HG02763 (cell line): Measurements from ENCODE around the gene RASAL3.
A peak's percentile ranks its signal among the peaks of the same experiment; 100 is the strongest.
"Not testable (repeated sequence)": the region's sequence is repeated elsewhere in the genome, so short reads cannot be mapped to it uniquely, and the experiment has no call there.

Experiments
- ATAC-seq: cut with Tn5 transposase; IDR thresholded peaks from one replicate; pipeline ENCODE4 v1.9.1; 2021; ENCODE audit warnings: mild to moderate bottlenecking, moderate library complexity; ENCODE audit not compliant: unreplicated experiment

Gene RASAL3

DNA sequence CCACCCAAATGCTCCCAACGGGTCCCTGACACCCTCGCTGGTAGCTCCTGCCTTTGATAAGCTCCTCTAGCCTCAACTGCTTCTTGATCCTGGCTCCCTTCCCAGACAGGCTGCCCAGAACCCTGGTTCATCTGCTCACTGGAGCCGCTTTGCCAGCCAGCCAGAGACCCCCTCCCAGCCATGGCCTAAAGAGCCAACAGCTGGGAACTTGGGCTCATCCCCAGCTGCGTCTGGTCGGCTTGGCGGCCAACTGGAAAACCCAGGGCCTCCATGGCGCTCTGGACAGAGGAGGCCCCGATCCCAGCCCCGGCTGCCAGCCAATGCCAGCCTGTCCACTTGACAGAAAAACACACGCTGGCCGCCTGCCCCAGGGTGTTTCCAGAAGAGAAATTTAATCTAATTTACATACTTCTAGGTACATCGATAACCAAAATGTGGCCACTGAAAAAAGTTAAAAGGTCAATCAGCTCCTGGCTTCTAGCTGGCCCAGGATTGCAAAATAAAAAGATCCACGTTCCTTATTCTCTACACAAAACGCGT lies 42.6 kb downstream of the RASAL3 start:
- ATAC-seq, result no peak

DNA sequence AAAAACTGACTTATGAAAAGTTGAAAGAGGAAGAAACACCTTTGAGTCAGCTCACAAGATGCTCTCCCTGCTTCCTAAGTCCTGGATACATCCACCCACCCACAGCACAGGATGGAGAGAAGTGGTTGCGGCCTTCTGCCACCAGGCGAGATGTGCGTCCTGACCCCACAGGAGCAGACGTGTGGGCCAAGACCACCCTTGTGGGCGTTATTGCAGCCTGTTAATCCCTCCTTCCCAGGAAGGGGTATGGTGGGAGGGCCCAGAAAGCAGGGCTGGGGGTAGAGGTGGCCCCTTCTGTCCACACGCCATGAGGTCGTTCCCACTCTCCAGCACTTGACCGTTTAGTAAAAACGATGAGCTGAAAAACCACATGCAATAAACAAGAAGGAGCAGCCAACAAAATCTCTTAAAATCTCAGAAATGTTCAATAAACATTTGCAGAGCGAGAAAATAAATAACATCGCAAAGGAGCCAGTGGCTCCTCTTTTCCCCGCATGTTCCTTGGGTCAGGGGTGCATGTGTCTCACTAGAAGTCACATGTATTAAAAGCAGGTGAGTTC lies 43.1 kb downstream of the RASAL3 start:
- no peak for ATAC-seq

DNA sequence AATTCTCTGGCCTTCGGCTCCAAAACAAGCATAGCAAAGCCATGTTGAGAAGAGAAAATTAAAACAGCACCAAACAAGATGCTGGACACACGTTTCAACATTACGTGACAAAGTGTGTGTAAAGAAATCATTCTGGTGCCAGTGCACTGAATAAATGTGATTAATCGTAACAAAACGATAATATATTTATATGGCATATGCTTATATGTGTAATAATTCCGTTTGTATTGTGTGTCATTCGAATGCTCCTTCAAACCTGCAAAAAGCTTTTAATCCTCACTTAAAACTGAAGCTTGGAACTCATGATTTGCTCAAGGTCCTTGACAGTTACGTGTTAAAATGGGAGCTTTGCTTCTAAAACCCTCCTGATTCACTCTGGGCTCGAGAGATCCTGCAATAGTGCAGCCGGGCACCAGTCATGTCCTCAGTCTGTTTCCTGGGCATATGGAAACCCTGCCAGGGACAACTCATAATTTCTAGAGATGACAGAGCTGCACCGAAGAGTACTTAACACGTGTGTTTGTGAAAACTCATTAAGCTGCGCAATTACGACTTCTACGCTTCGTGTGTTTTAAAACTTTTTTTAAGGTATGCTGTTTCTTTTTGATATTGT lies 44.8 kb downstream of the RASAL3 start:
- no peak for ATAC-seq

- ATAC-seq, result peak; percentile 92
Measured at GRCh38 chr19:15418579-15419412, 45.5 kb downstream of the RASAL3 start, which contains the start of gene AKAP8L. AKAP8L (minus strand) TSS chr19:15418988; CDS start chr19:15418923, 65 bp downstream.

DNA sequence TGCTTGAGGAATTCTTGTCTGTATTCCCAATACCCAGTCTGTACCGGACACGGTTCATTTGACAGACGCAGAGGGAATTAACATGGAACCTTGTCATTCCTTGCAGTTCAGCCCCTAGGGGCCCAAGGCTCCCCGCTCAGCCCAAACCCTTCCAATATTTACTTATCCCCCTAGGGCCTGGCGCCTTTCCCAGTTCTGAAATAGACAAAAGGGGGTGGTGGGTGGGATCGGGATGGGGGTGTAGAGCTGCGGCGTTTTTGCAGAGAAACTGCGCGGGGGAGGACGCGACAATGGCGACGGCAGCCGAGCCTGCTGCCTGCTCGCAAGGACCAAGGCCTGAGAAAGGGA lies 46.1 kb downstream of the RASAL3 start:
- no peak for ATAC-seq

DNA sequence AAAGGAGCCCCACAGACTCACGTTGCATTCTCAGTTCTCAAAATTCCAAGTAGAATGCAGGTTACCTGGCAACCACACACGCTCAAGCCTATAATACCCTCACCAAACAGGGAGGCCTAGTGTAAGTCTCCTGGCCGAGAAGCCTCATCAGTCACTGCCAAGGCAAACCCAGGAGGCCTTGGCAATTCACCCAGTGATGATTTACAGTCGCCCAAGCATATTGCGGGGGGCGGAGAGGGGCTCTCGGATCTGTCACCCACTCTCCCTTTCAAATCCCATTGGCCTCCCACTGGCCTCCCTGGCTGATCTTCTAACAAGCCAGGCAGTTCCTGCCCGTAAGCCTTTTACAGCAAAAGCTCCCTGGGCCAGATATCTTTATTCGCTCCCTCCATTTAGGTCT lies 46.6 kb downstream of the RASAL3 start:
- no peak for ATAC-seq

GRCh38 chr19:15412832-15413231 lies 51.5 kb downstream of the RASAL3 start:
- ATAC-seq, result no peak

GRCh38 chr19:15411351-15411750 lies 53.0 kb downstream of the RASAL3 start:
- not testable (repeated sequence) for ATAC-seq

- ATAC-seq, result no peak
Measured at GRCh38 chr19:15404780-15405211, 59.5 kb downstream of the RASAL3 start.

GRCh38 chr19:15404097-15404779 lies 60.1 kb downstream of the RASAL3 start:
- ATAC-seq, result no peak

DNA sequence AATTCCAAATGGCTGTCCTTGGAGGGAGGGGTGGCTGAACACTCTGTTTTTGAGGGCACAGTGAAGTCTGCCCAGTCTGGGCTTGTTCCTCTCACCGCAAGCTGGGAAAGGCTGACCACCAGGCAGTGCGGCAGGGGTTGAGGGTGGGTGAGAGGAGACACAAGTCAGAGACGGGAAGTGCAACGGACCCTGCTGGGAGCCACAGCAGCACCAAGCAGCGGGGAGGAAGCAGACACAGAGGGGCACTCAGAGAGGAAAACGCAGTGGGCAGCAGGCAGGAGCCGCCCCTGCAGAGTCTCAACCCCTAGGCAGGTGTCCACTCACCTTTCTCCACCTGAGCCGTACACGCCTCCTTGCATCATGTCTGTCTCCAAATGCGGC lies 61.2 kb downstream of the RASAL3 start:
- no peak for ATAC-seq

DNA sequence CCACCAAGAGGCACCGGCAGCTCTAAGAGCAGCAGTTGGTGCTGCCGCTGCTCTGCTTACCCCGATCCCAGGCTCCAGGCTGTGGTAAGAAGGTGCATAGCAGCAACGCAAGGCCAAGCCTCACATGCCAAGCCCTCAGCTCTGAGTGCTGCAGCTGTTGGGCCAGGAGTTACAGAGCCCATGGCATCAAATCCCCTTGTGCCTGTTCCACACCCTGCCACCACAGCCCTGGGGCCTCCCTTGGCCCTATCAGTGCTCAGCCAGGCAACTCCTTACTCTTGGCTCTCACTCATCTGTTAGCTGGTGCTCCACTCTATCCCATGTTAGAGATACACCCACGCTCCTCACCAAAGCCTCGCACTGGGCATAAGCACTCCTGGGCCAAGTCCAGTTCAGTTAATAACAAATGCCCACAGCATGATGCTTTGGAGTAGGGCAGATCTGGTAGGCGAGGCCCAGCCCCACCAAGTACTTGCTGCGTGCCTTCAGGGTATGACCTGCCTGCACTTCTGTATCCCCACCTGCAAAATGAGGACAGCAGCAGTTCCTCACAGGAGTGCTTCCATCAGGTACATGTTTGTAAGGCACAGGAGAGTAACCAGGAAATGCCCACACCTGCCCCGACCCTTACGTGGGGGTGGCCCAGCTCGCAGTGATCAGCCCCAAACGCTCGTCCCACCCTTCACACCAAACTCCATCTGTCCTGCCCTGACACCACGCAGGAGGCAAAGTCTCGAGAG lies 61.8 kb downstream of the RASAL3 start:
- no peak for ATAC-seq
